ENCODE results near the gene MROH2A.

MROH2A gene

DNA sequence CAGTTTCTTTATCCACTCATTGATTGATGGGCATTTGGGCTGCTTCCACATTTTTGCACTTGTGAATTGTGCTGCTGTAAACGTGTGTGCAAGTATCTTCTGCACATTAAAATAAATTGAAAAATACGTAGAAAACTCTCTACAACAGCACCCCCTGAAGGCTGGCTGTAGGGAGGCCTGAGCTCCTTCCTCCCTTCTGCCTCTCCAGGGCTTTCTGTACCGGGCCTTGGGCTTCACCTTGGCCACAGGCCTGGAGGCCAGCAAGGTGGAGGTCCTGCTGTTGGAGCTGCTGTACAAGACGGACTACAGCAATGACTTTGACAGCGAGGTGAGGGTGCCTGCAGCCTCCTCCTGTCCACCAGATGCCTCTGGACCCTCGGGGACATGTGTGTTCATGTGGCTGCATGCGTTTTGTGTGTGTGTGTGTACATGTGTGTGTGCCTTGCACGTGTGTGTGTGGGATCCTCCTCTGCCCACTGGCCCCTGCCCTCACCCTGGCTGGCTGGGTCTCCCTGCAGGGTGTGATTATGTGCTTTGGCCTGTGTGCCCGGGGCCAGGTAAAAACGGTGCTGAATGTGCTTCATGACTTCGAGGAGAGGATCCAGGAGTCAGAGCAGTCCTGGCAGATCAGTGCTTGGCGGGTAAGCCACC is 29.2 kb downstream of the MROH2A start:
- ATAC-seq (ENCODE audit: low read depth) (no peak), DNase-seq (ENCODE audit: low spot score) (peak; percentile 19)
- no peaks in the 10 kb centered on the region for H3K9me3 ChIP-seq (ENCODE audit: severe bottlenecking)
- no peak for TF ChIP-seq CTCF (IDR thresholded peaks at IDR 0.05; ENCODE audit: poor library complexity, severe bottlenecking)
- no peaks in the 10 kb centered on the region for H3K27me3 ChIP-seq (ENCODE audit: insufficient read depth, poor library complexity, severe bottlenecking)
- H3K4me3 ChIP-seq (ENCODE audit: severe bottlenecking) = no peak overlapping the region
- no peak overlapping the region for H3K27ac ChIP-seq (ENCODE audit: poor library complexity, severe bottlenecking)
- no peaks in the 10 kb centered on the region for H3K4me1 ChIP-seq (ENCODE audit: insufficient read depth, poor library complexity, severe bottlenecking)
- no peaks in the 10 kb centered on the region for H3K36me3 ChIP-seq (ENCODE audit: low read depth)

- ATAC-seq (ENCODE audit: low read depth) (no peak), DNase-seq (ENCODE audit: low spot score) (peak; percentile 22)
- Histone ChIP-seq H3K36me3 (ENCODE audit: low read depth) (no peaks in the 10 kb centered on the region), H3K9me3 (ENCODE audit: severe bottlenecking) (no peaks in the 10 kb centered on the region), H3K4me1 (ENCODE audit: insufficient read depth, poor library complexity, severe bottlenecking) (no peaks in the 10 kb centered on the region), H3K4me3 (ENCODE audit: severe bottlenecking) (no peak overlapping the region), H3K27ac (ENCODE audit: poor library complexity, severe bottlenecking) (no peak overlapping the region), H3K27me3 (ENCODE audit: insufficient read depth, poor library complexity, severe bottlenecking) (no peaks in the 10 kb centered on the region)
- no peak for TF ChIP-seq CTCF (IDR thresholded peaks at IDR 0.05; ENCODE audit: poor library complexity, severe bottlenecking)
These were observed 30.1 kb downstream of the MROH2A start for GRCh38 chr2:233807966-233808935.

DNA sequence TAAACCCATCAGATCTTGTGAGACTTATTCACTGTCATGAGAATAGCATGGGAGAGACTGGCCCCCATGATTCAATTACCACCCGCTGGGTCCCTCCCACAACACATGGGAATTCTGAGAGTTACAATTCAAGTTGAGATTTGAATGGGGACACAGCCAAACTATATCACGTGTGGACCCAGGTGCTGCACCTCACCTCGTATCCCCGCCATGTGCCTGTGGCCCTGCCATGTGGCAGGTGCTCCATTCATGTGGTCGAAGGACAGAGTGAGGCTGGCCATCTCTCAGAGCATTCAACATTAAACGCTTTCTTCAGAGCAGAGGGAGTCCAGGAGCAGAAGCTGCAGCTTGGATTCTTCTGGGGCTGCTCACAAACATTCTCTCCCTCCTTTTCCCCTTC is 32.3 kb downstream of the MROH2A start:
- DNase-seq (ENCODE audit: low spot score) (no peak), ATAC-seq (ENCODE audit: low read depth) (no peak)
- Histone ChIP-seq H3K4me1 (ENCODE audit: insufficient read depth, poor library complexity, severe bottlenecking) (no peaks in the 10 kb centered on the region), H3K4me3 (ENCODE audit: severe bottlenecking) (no peak overlapping the region), H3K27me3 (ENCODE audit: insufficient read depth, poor library complexity, severe bottlenecking) (no peaks in the 10 kb centered on the region), H3K36me3 (ENCODE audit: low read depth) (no peaks in the 10 kb centered on the region), H3K27ac (ENCODE audit: poor library complexity, severe bottlenecking) (no peak overlapping the region), H3K9me3 (ENCODE audit: severe bottlenecking) (no peaks in the 10 kb centered on the region)
- no peak for TF ChIP-seq CTCF (IDR thresholded peaks at IDR 0.05; ENCODE audit: poor library complexity, severe bottlenecking)

DNA sequence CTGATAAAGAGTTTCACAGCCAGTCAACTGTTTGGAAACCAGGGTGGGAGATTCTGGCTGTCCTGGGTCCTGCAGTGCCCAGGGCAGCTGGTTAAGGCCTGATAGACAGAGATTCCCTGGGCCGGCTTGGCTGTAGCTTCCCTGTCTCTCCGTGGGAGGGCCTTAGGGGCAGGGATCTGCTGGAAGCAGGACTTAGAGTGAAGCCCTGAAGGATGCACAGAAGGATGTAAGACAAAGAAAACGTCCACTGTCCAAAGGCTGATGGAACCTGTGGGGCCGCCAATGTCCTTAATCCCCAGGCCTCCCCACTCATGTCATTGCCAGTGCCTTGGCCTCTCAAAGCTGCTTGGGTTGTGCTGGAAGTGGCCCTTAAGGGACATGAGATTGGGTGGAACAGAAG is 33.0 kb downstream of the MROH2A start:
- TF ChIP-seq CTCF (IDR thresholded peaks at IDR 0.05; ENCODE audit: poor library complexity, severe bottlenecking) = no peak
- H3K27ac ChIP-seq (ENCODE audit: poor library complexity, severe bottlenecking) = no peak overlapping the region
- no peak for ATAC-seq (ENCODE audit: low read depth)
- no peak for DNase-seq (ENCODE audit: low spot score)
- no peaks in the 10 kb centered on the region for H3K9me3 ChIP-seq (ENCODE audit: severe bottlenecking)
- no peaks in the 10 kb centered on the region for H3K4me1 ChIP-seq (ENCODE audit: insufficient read depth, poor library complexity, severe bottlenecking)
- no peaks in the 10 kb centered on the region for H3K36me3 ChIP-seq (ENCODE audit: low read depth)
- H3K4me3 ChIP-seq (ENCODE audit: severe bottlenecking) = no peak overlapping the region
- H3K27me3 ChIP-seq (ENCODE audit: insufficient read depth, poor library complexity, severe bottlenecking) = no peaks in the 10 kb centered on the region
